D721Med (cell line): ENCODE data around the gene DVL2.
A peak's percentile ranks its signal among the peaks of the same experiment; 100 is the strongest.

Experiments used
- DNase-seq: peaks from one replicate; pipeline ENCODE4 v3.0.0; 2011; ENCODE audit warnings: low spot score; ENCODE audit not compliant: insufficient read length
- FAIRE-seq: peaks from 2 replicates; lab custom pipeline; 2011; peaks lifted over from hg19 to GRCh38; lab: Jason Lieb, UNC
- CTCF ChIP-seq: IDR thresholded peaks from 2 replicates; pipeline ENCODE4 v1.5.1; 2012; ENCODE audit warnings: mild to moderate bottlenecking, control low read depth; ENCODE audit not compliant: insufficient read depth; ENCODE audit errors: missing control alignments

Gene DVL2

DNA sequence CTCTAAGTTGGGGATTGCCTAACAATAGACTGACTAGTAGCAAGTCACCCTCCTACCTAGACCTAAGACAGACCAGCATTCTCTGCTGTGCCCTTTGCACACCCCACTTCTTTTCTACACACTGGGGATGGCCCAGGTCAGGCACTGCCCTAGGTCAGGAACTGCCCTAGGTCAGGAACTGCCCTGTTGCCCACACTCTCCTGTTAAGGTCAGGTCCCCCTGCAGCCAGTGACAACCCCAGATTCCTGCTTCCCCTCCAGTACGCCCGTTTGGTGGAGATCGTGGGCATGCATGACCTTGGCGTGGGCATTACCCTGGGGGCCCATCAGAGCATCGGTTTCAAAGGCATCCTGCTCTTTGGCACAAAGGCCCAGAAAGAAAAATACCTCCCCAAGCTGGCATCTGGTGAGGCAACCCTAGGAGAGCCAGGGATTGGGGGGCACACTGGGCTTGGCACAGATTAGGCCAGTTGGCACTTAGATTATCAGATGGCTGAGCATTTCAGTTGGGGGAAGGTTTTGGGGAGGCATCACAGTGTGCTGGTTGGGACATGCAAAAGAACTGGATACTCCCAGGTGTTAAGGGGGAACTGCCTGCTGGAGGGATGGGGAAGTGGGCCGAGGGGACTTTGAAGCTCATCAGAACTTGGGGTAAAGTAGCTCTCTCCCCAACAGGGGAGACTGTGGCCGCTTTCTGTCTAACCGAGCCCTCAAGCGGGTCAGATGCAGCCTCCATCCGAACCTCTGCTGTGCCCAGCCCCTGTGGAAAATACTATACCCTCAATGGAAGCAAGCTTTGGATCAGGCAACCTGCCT lies 12.8 kb downstream of the DVL2 start:
- no peak for FAIRE-seq
- DNase-seq: no peak
- no peak for TF ChIP-seq CTCF

- TF ChIP-seq CTCF: peak; percentile 41
- FAIRE-seq (no peak), DNase-seq (no peak)
These were observed 13.6 kb downstream of the DVL2 start for GRCh38 chr17:7220593-7221277.

DNA sequence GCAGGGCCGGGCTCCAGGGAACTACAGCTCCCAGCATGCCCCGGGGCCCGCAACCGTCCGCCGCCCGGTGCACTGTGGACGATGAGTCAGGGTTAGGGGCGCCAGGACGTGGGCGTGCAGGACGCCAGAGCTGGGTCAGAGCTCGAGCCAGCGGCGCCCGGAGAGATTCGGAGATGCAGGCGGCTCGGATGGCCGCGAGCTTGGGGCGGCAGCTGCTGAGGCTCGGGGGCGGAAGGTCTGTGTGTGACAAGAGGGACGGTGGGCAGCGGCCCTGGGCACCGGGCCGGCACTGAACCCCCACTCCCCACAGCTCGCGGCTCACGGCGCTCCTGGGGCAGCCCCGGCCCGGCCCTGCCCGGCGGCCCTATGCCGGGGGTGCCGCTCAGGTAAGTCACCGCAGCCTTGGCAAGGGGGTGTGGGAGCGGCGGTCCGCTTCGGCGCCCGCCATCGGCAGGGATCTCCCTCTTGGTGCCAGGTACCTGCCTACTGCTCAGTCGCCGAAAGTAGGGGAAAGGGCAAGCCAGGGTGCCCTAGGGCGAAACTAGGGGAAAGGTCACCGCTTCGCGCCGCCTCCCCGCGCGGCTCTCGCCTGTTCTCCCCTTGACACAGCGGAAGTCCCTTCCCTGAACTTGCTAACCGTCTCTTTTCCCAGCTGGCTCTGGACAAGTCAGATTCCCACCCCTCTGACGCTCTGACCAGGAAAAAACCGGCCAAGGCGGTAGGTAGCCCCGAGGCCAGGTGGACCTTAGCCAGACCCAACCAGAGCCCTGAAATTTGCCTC lies 14.3 kb downstream of the DVL2 start, which contains the start of the genes ACADVL and DLG4:
Gene ACADVL (plus strand): TSS at position 127 of the 781 bp plus-strand sequence. CDS start 47 bp downstream, at position 174.
Gene DLG4 (minus strand): TSS at position 25 of the 781 bp plus-strand sequence.
- FAIRE-seq (no peak), DNase-seq (peak; percentile 84)
- TF ChIP-seq CTCF: no peak

- FAIRE-seq: no peak
- TF ChIP-seq CTCF: no peak
- DNase-seq: no peak
These were observed 15.0 kb downstream of the DVL2 start for GRCh38 chr17:7219229-7219811.

DNA sequence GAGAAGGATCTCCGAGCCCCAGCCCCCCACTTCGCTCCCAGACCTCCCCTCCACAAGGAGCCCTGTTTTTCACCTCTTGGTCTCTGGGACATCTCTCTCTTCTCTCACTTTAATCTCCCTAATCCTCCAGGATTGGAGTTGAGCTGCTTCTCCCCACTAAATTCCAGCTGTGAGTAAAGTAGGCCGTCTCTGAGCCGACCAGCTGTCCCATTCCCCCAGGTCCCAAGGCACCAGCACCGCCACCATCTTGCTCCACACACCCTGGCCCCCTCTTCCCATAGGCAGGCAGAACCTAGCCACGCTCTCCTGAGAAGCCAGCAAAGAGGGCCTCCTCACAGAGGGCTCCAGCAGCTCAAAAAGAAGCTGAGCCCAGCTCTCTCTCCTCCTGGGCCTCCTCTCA lies 15.6 kb downstream of the DVL2 start:
- FAIRE-seq: peak; percentile 25
- DNase-seq: peak; percentile 89
- no peak for TF ChIP-seq CTCF

DNA sequence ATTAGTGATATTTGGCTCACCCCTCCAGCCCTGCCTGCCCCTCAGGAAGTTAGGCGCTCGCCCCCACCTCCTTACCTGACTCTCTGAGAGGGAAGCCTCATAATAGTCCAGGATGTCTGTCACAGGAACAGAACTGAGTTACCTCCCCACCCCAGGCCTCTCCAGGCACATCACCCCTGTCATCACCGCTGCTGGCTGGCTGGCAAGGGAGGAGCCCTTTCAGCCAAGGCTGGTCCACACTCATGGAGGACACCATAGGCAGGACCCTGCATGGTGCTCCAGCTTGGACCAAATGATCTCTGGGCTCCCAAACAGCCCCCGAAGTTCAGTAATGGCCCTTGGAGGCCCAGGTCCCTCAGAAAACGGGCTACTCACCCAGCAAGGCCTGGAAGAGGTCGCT lies 16.2 kb downstream of the DVL2 start:
- FAIRE-seq (no peak), DNase-seq (no peak)
- TF ChIP-seq CTCF: no peak
